IPS DF 6.9 (cell line): ENCODE results near the gene CBL.

ENCODE experiments used
- DNase-seq: peaks from one replicate; pipeline ENCODE4 v3.0.0-alpha.2; 2013; ENCODE audit warnings: low read depth, low spot score
- H3K27ac ChIP-seq: one replicate; pipeline ENCODE4 v1.5.1; 2013; ENCODE audit warnings: low read length, control low read depth
- H3K27me3 ChIP-seq: 2 replicates; pipeline ENCODE4 v1.6.1; 2013; ENCODE audit warnings: mild to moderate bottlenecking, low read length; ENCODE audit not compliant: control insufficient read depth, insufficient read depth
- H3K36me3 ChIP-seq: 2 replicates; pipeline ENCODE4 v1.6.1; 2013; ENCODE audit warnings: low read length; ENCODE audit not compliant: control insufficient read depth, insufficient read depth
- H3K4me1 ChIP-seq: 2 replicates; pipeline ENCODE4 v1.6.1; 2013; ENCODE audit warnings: low read length; ENCODE audit not compliant: control insufficient read depth, insufficient read depth
- H3K4me3 ChIP-seq: 2 replicates; pipeline ENCODE4 v1.5.1; 2013; ENCODE audit warnings: mild to moderate bottlenecking, low read length
- H3K9me3 ChIP-seq: 2 replicates; pipeline ENCODE4 v1.6.1; 2013; ENCODE audit warnings: low read length, inconsistent platforms; ENCODE audit not compliant: control insufficient read depth, insufficient read depth
- WGBS: extraction: QIAGEN DNeasy Blood & Tissue Kit; methylation state at CpG from one replicate; pipeline ENCODE4 v1.1.7; 2013; ENCODE audit warnings: mixed read lengths, missing lambda C conversion rate; ENCODE audit not compliant: insufficient read length, insufficient coverage; 5-methylcytosine and 5-hydroxymethylcytosine counted together

Gene CBL

DNA sequence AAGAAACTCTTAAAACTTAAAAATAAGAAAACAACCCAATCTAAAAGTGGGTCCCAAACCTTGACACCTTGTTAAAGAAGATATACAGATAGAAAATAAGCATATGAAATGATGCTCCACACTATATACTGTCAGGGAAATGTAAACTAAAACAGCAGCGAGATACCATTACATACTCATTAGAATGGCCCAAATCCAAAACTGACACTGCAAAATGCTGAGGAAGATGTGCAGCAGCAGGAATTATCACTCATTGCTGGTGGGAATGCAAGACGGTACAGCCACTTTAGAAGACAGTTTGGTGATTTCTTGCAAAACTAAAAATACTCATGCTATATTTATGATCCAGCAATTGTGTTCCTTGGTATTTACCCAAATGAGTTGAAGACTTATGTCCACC, 123.2 kb downstream of the CBL start:
- Histone ChIP-seq H3K36me3 (no peaks in the 10 kb centered on the region), H3K4me1 (no peaks in the 10 kb centered on the region), H3K9me3 (no peaks in the 10 kb centered on the region), H3K27ac (no peak overlapping the region), H3K4me3 (no peak overlapping the region), H3K27me3 (no peaks in the 10 kb centered on the region; the same call in 1 of the 2 replicates)
- DNase-seq = no peak
- WGBS = no CpG with 5 or more reads among the region's 2 CpGs

GRCh38 chr11:119330237-119330636, 124.1 kb downstream of the CBL start:
- no peaks in the 10 kb centered on the region for H3K36me3 ChIP-seq
- H3K4me3 ChIP-seq = no peak overlapping the region
- WGBS = no CpG with 5 or more reads among the region's 1 CpG

DNA sequence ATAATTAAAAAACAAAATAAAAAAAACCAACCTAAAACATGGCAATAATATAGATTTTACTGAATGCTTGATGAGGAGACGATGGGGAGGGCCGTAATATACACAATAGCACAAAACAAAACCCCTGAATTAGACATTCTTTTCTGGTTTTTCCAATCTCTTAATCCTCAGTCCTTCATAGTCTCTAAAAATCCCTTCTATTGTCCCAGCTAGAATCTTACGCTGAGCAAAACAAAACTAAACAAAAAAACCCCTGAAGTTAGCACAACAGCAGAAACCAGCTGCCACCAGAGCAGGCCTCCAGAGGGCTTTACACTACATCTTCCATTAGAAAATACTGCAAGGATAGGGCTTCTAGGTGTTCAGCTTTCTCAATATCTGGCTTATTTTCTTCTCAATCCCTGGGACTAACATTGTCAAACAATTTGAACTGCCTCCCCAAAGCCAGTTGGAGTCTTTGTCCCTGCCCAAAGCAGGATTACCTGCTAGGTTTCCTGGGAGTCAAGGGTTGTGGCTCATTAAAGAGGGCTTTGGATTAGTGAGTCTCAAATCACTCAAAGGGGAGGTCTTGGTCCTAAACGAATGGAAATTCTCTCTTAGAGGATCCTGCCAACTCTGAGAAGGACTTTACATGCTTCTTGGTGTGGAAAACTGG, 126.1 kb downstream of the CBL start:
- Histone ChIP-seq H3K4me1 (0 out of 2 replicates have a peak, but pooled peaks cover 6% of the 10 kb centered on the region), H3K27ac (no peak overlapping the region), H3K4me3 (no peak overlapping the region), H3K27me3 (no peaks in the 10 kb centered on the region), H3K36me3 (peaks cover 4% of the 10 kb centered on the region; the same call in 1 of the 2 replicates), H3K9me3 (no peaks in the 10 kb centered on the region)
- no peak for DNase-seq
- no CpG with 5 or more reads among the region's 4 CpGs for WGBS

More at GRCh38 chr11:119330237-119330636, 124.1 kb downstream of the CBL start:
- Histone ChIP-seq H3K27ac (no peak overlapping the region), H3K9me3 (no peaks in the 10 kb centered on the region), H3K27me3 (no peaks in the 10 kb centered on the region), H3K4me1 (0 out of 2 replicates have a peak, but pooled peaks cover 3% of the 10 kb centered on the region)
- no peak for DNase-seq

DNA sequence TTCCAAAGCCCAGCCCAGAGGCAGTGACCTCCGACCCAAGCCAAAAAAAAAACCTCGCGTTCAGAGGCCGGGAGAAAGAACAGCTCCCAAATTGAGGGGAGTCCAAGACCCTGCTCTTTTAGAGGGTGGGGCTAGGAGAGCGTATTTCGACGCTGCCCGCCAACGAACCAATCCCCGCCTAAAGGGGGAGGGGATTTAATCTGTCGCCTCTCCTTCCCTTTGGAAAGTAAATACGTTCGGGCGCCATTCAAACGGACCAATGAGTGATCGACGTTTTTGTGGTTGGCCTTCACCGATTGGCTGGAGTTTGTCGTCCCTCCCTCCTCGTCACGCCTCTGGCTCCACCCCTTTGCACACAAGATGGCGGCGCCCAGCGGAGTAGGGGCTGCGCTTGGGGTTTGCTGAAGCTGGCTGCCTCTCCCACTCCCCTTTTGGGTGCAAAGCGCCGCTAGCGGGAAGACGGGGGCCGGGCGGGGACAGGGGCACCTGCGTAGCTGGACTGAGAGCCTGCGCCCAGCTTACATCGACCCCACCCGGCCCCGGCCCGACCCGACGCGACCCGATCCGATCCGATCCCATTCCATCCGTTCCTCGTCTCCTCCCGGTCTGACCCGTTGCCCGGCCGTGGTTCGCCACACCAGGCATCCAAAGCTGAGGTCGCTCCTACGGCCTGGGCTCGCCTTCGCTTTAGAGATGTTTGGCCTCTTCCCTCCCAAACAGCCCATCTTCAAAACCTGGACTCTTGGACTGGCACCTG, 128.2 kb downstream of the CBL start, which contains the start of gene RNF26:
RNF26 (plus strand) TSS at position 354 of the 757 bp plus-strand sequence. CDS start 596 bp downstream, outside the sequence.
- no CpG with 5 or more reads among the region's 54 CpGs for WGBS

GRCh38 chr11:119335091-119335654, 129.0 kb downstream of the CBL start:
- Histone ChIP-seq H3K36me3 (peaks cover 4% of the 10 kb centered on the region; the same call in 1 of the 2 replicates), H3K4me1 (peaks cover 13% of the 10 kb centered on the region), H3K9me3 (no peaks in the 10 kb centered on the region), H3K27me3 (peaks cover 4% of the 10 kb centered on the region), H3K27ac (no peak overlapping the region), H3K4me3 (peak overlapping the region; percentile 66; the same call in 1 of the 2 replicates)
- WGBS = no CpG with 5 or more reads among the region's 15 CpGs
- no peak for DNase-seq

More for the DNA sequence above, 128.2 kb downstream of the CBL start, which contains the start of gene RNF26:
- Histone ChIP-seq H3K27me3 (peaks cover 3% of the 10 kb centered on the region), H3K27ac (no peak within 1 kb of the TSS), H3K9me3 (no peaks in the 10 kb centered on the region), H3K36me3 (peaks cover 4% of the 10 kb centered on the region; the same call in 1 of the 2 replicates), H3K4me3 (peak within 1 kb of the TSS; percentile 66), H3K4me1 (peaks cover 11% of the 10 kb centered on the region)
- DNase-seq = peak; percentile 98

DNA sequence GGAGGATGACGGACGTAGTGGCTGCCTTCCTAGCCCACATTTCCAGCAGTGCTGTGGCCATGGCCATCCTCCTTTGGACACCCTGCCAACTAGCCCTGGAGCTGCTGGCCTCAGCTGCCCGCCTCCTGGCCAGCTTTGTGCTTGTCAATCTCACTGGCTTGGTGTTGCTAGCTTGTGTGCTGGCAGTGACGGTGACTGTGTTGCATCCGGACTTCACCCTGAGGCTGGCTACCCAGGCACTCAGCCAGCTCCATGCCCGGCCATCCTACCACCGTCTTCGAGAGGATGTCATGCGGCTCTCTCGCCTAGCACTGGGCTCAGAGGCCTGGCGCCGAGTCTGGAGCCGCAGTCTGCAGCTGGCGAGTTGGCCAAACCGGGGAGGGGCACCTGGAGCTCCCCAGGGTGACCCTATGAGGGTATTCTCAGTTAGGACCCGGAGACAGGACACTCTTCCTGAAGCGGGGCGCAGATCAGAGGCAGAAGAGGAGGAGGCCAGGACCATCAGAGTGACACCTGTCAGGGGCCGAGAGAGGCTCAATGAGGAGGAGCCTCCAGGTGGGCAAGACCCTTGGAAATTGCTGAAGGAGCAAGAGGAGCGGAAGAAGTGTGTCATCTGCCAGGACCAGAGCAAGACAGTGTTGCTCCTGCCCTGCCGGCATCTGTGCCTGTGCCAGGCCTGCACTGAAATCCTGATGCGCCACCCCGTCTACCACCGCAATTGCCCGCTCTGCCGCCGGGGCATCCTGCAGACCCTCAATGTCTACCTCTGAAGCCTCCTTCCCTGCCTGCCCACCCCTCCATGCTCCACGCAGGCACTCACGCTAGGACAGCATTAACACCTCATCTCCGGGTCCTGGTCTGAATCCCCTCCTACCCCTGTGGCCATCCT, 129.8 kb downstream of the CBL start:
- H3K4me1 ChIP-seq = peaks cover 13% of the 10 kb centered on the region

DNA sequence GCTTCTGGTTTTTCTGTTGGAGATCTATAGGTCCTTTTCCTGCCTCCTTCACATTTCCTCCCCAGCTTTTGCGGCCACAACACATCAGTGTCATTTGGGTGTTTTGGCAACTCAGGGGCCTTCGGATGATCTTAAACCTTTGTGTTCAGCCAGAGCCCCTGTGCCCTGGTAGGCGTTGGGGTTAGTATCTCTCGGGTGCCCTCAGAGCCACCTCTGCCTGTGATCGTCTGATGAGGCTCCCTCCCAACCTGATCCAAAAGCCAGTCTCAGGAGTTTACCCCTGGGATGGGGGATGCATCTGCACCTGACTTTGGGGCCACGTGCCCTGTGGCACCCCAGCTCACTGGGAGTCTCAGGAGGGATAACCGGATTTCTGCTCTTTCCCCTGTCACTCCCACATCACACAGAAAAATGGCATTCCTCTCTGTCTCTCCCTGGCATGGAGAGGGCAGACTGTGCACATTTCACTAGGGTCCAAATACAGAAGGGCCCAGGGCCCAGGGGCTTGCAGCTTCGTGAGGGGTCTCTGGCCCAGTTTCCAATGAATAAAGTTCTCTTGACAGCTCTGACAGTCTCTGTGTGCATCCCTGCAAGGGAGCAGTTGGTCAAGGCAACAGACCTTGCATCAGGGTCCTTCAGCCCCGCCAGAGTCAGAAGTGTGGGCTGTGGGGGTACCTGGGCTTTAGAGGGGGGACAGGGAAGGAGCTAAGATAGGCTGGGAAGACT, 130.8 kb downstream of the CBL start:
- H3K4me3 ChIP-seq = no peak overlapping the region

More for the DNA sequence above, 129.8 kb downstream of the CBL start:
- Histone ChIP-seq H3K27ac (no peak overlapping the region), H3K27me3 (peaks cover 5% of the 10 kb centered on the region), H3K4me3 (no peak overlapping the region), H3K9me3 (no peaks in the 10 kb centered on the region), H3K36me3 (peaks cover 4% of the 10 kb centered on the region; the same call in 1 of the 2 replicates)
- no peak for DNase-seq
- no CpG with 5 or more reads among the region's 30 CpGs for WGBS

GRCh38 chr11:119337581-119338317, 131.6 kb downstream of the CBL start:
- no peak overlapping the region for H3K27ac ChIP-seq
- DNase-seq = no peak
- no CpG with 5 or more reads among the region's 9 CpGs for WGBS
- H3K27me3 ChIP-seq = peaks cover 16% of the 10 kb centered on the region
- H3K4me1 ChIP-seq = peaks cover 18% of the 10 kb centered on the region
- H3K36me3 ChIP-seq = peaks cover 4% of the 10 kb centered on the region; the same call in 1 of the 2 replicates
- H3K4me3 ChIP-seq = peak overlapping the region; percentile 10; the same call in 1 of the 2 replicates
- H3K9me3 ChIP-seq = no peaks in the 10 kb centered on the region

More for the DNA sequence above, 130.8 kb downstream of the CBL start:
- Histone ChIP-seq H3K9me3 (no peaks in the 10 kb centered on the region), H3K36me3 (peaks cover 4% of the 10 kb centered on the region; the same call in 1 of the 2 replicates), H3K4me1 (peaks cover 18% of the 10 kb centered on the region), H3K27me3 (peaks cover 14% of the 10 kb centered on the region), H3K27ac (no peak overlapping the region)
- WGBS = no CpG with 5 or more reads among the region's 9 CpGs
- no peak for DNase-seq
